H1 (cell line): ENCODE measurements around the gene CACNA1C. TPM values are rescaled to one million over a fixed set of nuclear protein-coding genes. Genes with fewer than 3 reads are reported as not detected.

Experiments
- CTCF ChIA-PET: fragments of 300-600 bp; sonication (Branson Sonifier 250); formaldehyde crosslinking; loops from one replicate; lab custom pipeline; 2021; ENCODE audit not compliant: partially characterized antibody; lab: Charles Lee
- POLR2A ChIA-PET: fragments of 300-600 bp; sonication (Branson Sonifier 250); formaldehyde crosslinking; loops from one replicate; lab custom pipeline; 2021; ENCODE audit warnings: inconsistent platforms; ENCODE audit not compliant: partially characterized antibody; lab: Charles Lee
- DNase-seq, 2 experiments: peaks; one replicate each; pipeline versions ENCODE4 v3.0.0 to v3.0.0-alpha.2; 2010 to 2022; ENCODE audit warnings: low spot score in 2 of 2, low read depth in 1 of 2, mixed read lengths in 1 of 2
- FAIRE-seq: peaks from 2 replicates; lab custom pipeline; 2011; peaks lifted over from hg19 to GRCh38; lab: Jason Lieb, UNC
- H2AFZ ChIP-seq: 2 replicates; pipeline ENCODE4 v1.8.1; 2012; ENCODE audit warnings: low read length, inconsistent platforms
- H2AK5ac ChIP-seq: 2 replicates; pipeline ENCODE4 v1.6.1; 2013; ENCODE audit warnings: low read depth, low read length
- H2BK120ac ChIP-seq: replicated peaks from 2 replicates; pipeline ENCODE3; 2013; ENCODE audit warnings: low read depth, low read length, inconsistent platforms
- H2BK12ac ChIP-seq: 2 replicates; pipeline ENCODE4 v1.6.1; 2013; ENCODE audit warnings: low read depth, low read length
- H2BK15ac ChIP-seq: 2 replicates; pipeline ENCODE4 v1.6.1; 2013; ENCODE audit warnings: low read length
- H2BK20ac ChIP-seq: 2 replicates; pipeline ENCODE4 v1.6.1; 2013; ENCODE audit warnings: low read length
- H2BK5ac ChIP-seq: 2 replicates; pipeline ENCODE4 v1.6.1; 2013; ENCODE audit warnings: low read depth, low read length
- H3K14ac ChIP-seq: 2 replicates; pipeline ENCODE4 v1.6.1; 2013; ENCODE audit warnings: inconsistent platforms; ENCODE audit not compliant: insufficient read length
- H3K18ac ChIP-seq: 2 replicates; pipeline ENCODE4 v1.6.1; 2013; ENCODE audit warnings: low read length; ENCODE audit errors: extremely low read depth
- H3K23ac ChIP-seq: 2 replicates; pipeline ENCODE4 v1.6.1; 2013; ENCODE audit warnings: inconsistent platforms; ENCODE audit not compliant: insufficient read length
- H3K23me2 ChIP-seq: 2 replicates; pipeline ENCODE4 v1.6.1; 2013; ENCODE audit warnings: low read depth, low read length
- H3K27ac ChIP-seq: 2 replicates; pipeline ENCODE4 v1.6.1; 2011; ENCODE audit warnings: low read depth, low read length, inconsistent platforms
- H3K27me3 ChIP-seq, 4 experiments: replicated peaks in 1 of 4; 1 replicate in 1 of 4; 2 replicates in 3 of 4; pipeline versions ENCODE4 v1.6.1 to v1.8.1; 2011 to 2013; ENCODE audit warnings: low read length in 3 of 4, mild to moderate bottlenecking in 3 of 4, inconsistent platforms in 2 of 4, mixed read lengths in 2 of 4, moderate library complexity in 1 of 4; ENCODE audit not compliant: control insufficient read depth in 3 of 4, insufficient read depth in 3 of 4; ENCODE audit errors: extremely low read depth in 1 of 4
- H3K36me3 ChIP-seq, 4 experiments: 2 replicates each; pipeline versions ENCODE4 v1.6.1 to v1.8.1; 2011 to 2013; ENCODE audit warnings: mild to moderate bottlenecking in 4 of 4, low read length in 3 of 4, moderate library complexity in 2 of 4, control low read depth in 1 of 4, inconsistent platforms in 1 of 4; ENCODE audit not compliant: insufficient read depth in 4 of 4, control insufficient read depth in 2 of 4
- H3K4ac ChIP-seq: replicated peaks from 2 replicates; pipeline ENCODE3; 2013; ENCODE audit warnings: low read length, low read depth, mixed read lengths, inconsistent platforms; ENCODE audit not compliant: insufficient read length
- H3K4me1 ChIP-seq, 4 experiments: replicated peaks in 1 of 4; 1 replicate in 1 of 4; 2 replicates in 3 of 4; pipeline versions ENCODE4 v1.6.1 to v1.8.1; 2011 to 2013; ENCODE audit warnings: low read length in 3 of 4, inconsistent platforms in 2 of 4, mixed read lengths in 1 of 4; ENCODE audit not compliant: insufficient read depth in 4 of 4, control insufficient read depth in 3 of 4
- H3K4me2 ChIP-seq, 2 experiments: 2 replicates each; pipeline versions ENCODE4 v1.6.1 to v1.8.1; 2011 to 2013; ENCODE audit warnings: low read depth in 2 of 2, low read length in 2 of 2, control low read depth in 1 of 2, inconsistent platforms in 1 of 2, mild to moderate bottlenecking in 1 of 2; ENCODE audit not compliant: insufficient read depth in 1 of 2
- H3K4me3 ChIP-seq, 4 experiments: fragments of 200-600, 300-600 bp in 1 of 4; sonication (generic), shearing (Covaris generic), sonication (Bioruptor Twin) in 1 of 4; 2 replicates each; pipeline versions ENCODE4 v1.5.1 to v1.8.1; 2011 to 2016; ENCODE audit warnings: low read length in 4 of 4, low read depth in 3 of 4, control low read depth in 2 of 4, inconsistent platforms in 2 of 4, mild to moderate bottlenecking in 2 of 4, mixed read lengths in 1 of 4, moderate library complexity in 1 of 4; ENCODE audit not compliant: insufficient read depth in 2 of 4; ENCODE audit errors: extremely low read depth in 1 of 4
- H3K56ac ChIP-seq: replicated peaks from 2 replicates; pipeline ENCODE3; 2013; ENCODE audit warnings: low read depth, mild to moderate bottlenecking, mixed read lengths, low read length, inconsistent platforms; ENCODE audit not compliant: insufficient read length
- H3K79me1 ChIP-seq: 2 replicates; pipeline ENCODE4 v1.6.1; 2013; ENCODE audit warnings: low read depth, low read length, control low read depth
- H3K79me2 ChIP-seq, 2 experiments: 2 replicates each; pipeline versions ENCODE4 v1.6.1 to v1.8.1; 2012 to 2013; ENCODE audit warnings: low read length in 2 of 2, mild to moderate bottlenecking in 2 of 2, inconsistent platforms in 1 of 2; ENCODE audit not compliant: insufficient read depth in 2 of 2, control insufficient read depth in 1 of 2
- H3K9ac ChIP-seq, 4 experiments: replicated peaks in 1 of 4; 1 replicate in 1 of 4; 2 replicates in 3 of 4; pipeline versions ENCODE4 v1.6.1 to v1.8.1; 2011 to 2013; ENCODE audit warnings: low read depth in 3 of 4, low read length in 3 of 4, control low read depth in 2 of 4, mild to moderate bottlenecking in 2 of 4, moderate library complexity in 2 of 4, inconsistent platforms in 1 of 4; ENCODE audit errors: extremely low read depth in 1 of 4
- H3K9me3 ChIP-seq, 2 experiments: 2 replicates each; pipeline versions ENCODE4 v1.6.1 to v1.8.1; 2012 to 2013; ENCODE audit warnings: mild to moderate bottlenecking in 2 of 2, moderate library complexity in 2 of 2, control low read depth in 1 of 2, inconsistent platforms in 1 of 2, low read depth in 1 of 2, low read length in 1 of 2, mixed read lengths in 1 of 2; ENCODE audit not compliant: insufficient read depth in 2 of 2
- H4K20me1 ChIP-seq, 2 experiments: replicated peaks in 1 of 2; 2 replicates each; pipeline versions ENCODE3 to v1.8.1; 2011 to 2013; ENCODE audit warnings: inconsistent platforms in 2 of 2, low read length in 2 of 2, mild to moderate bottlenecking in 1 of 2; ENCODE audit not compliant: insufficient read depth in 2 of 2, control insufficient read depth in 1 of 2
- H4K5ac ChIP-seq: 2 replicates; pipeline ENCODE4 v1.6.1; 2013; ENCODE audit warnings: low read length, low read depth, mixed read lengths, inconsistent platforms; ENCODE audit not compliant: insufficient read length
- H4K8ac ChIP-seq: 2 replicates; pipeline ENCODE4 v1.8.0; 2013; ENCODE audit warnings: mild to moderate bottlenecking, moderate library complexity, low read length, inconsistent platforms; ENCODE audit not compliant: insufficient read depth; ENCODE audit errors: extremely low read depth
- H4K91ac ChIP-seq: replicated peaks from 2 replicates; pipeline ENCODE3; 2013; ENCODE audit warnings: low read length, mixed read lengths, inconsistent platforms; ENCODE audit not compliant: insufficient read length
- ASH2L ChIP-seq: fragments of 200-600, 300-600 bp; sonication (generic); IDR thresholded peaks from one replicate; pipeline ENCODE4 v1.7.1; 2017; ENCODE audit warnings: low read length
- CREB1 ChIP-seq: IDR thresholded peaks from 2 replicates; pipeline ENCODE4 v1.6.1; 2012; ENCODE audit warnings: inconsistent platforms
- JUND ChIP-seq: IDR thresholded peaks from 2 replicates; pipeline ENCODE4 v1.6.1; 2011; ENCODE audit warnings: mild to moderate bottlenecking, improper control_type of control experiment, low read length
- NRF1 ChIP-seq: IDR thresholded peaks from 2 replicates; pipeline ENCODE4 v1.6.1; 2011; ENCODE audit warnings: mild to moderate bottlenecking, low read depth, low read length, improper control_type of control experiment
- PHF8 ChIP-seq: fragments of 200-600 bp; sonication (generic); conservative IDR thresholded peaks from 2 replicates; pipeline ENCODE4 v1.7.1; 2012; ENCODE audit warnings: low read depth, mild to moderate bottlenecking, inconsistent platforms, low read length, moderate library complexity
- RFX5 ChIP-seq: IDR thresholded peaks from 2 replicates; pipeline ENCODE4 v1.6.1; 2011; ENCODE audit warnings: low read depth, low read length, improper control_type of control experiment, borderline replicate concordance
- WGBS, 2 experiments: shearing (Covaris generic) in 1 of 2; methylation state at CpG; one replicate each; pipeline versions ENCODE4 v1.1.6 to v1.1.7; 2013 to 2015; ENCODE audit warnings: low lambda C conversion rate in 2 of 2, mixed read lengths in 2 of 2, inconsistent platforms in 1 of 2, low coverage in 1 of 2, missing lambda C conversion rate in 1 of 2; ENCODE audit not compliant: insufficient replicate concordance in 2 of 2, insufficient coverage in 1 of 2, insufficient read length in 1 of 2; ENCODE audit errors: extremely low coverage in 1 of 2, missing lambda C conversion rate in 1 of 2; 5-methylcytosine and 5-hydroxymethylcytosine counted together
- polyA plus RNA-seq, 7 experiments: library from polyadenylated mRNA; depleted of rRNA in 3 of 7; stranded (reverse) in 5 of 7; unstranded in 2 of 7; fragments of >200 nt in 5 of 7; fragments of 200-250 nt in 2 of 7; gene quantifications; 1 replicate in 5 of 7; 2 replicates in 1 of 7; 4 replicates in 1 of 7; pipeline versions ENCODE4 v1.2.1 to v1.2.3, GENCODE V29; 2011 to 2013; ENCODE audit warnings: missing spikeins in 2 of 7, mixed read lengths in 2 of 7
- total RNA-seq: library from RNA; stranded (reverse); fragmentation: NEBNext Ultra II Directional; extraction: Animal tissue kit (Norgen Biotek cat#: 25700); gene quantifications from 2 replicates; pipeline ENCODE4 v1.2.1, GENCODE V29; 2021

CACNA1C gene
- total and polyA plus RNA-seq, 2 of the 8 experiments (the other 6 are each of a cell fraction or from before 2014, with no cell fraction given): 1.3 TPM

- no peaks in the 10 kb centered on the region for H3K79me2 ChIP-seq
Measured at GRCh38 chr12:2234091-2234490, 181.3 kb downstream of the CACNA1C start.

More at GRCh38 chr12:2234091-2234490, 181.3 kb downstream of the CACNA1C start:
- Histone ChIP-seq H2AFZ (no peak overlapping the region), H3K9ac (no peak overlapping the region), H3K4me3 (no peak overlapping the region), H3K27ac (no peak overlapping the region), H4K5ac (no peak overlapping the region), H2BK120ac (no peak overlapping the region), H3K4ac (no peak overlapping the region), H4K91ac (no peak overlapping the region), H3K18ac (no peak overlapping the region), H3K79me1 (no peaks in the 10 kb centered on the region), H2AK5ac (no peak overlapping the region), H3K36me3 (no peaks in the 10 kb centered on the region), H2BK20ac (no peak overlapping the region), H2BK15ac (no peak overlapping the region), H3K23ac (no peak overlapping the region), H4K8ac (no peak overlapping the region), H3K9me3 (0 out of 4 replicates have a peak, but pooled peaks cover 0 to 2% of the 10 kb centered on the region in 2 experiments), H3K23me2 (no peaks in the 10 kb centered on the region)
- POLR2A ChIA-PET: no interaction called here
- CTCF ChIA-PET: interaction anchor here (0.8 to 1.5 kb wide), 4 partner anchors 55 to 176 kb away, joined by 3 to 5 read pairs (median 4); no protein-coding TSS in a partner anchor
- no peak for FAIRE-seq
- no peak for TF ChIP-seq NRF1
- no peak for TF ChIP-seq PHF8
- no peak for TF ChIP-seq CREB1
- no peak for TF ChIP-seq RFX5
- no peak for TF ChIP-seq JUND
- no peak for TF ChIP-seq ASH2L
- TF ChIP-seq, all 59 proteins: peak for 0
- H3K27me3 ChIP-seq: no peaks in the 10 kb centered on the region
- peaks cover 0 to 2% of the 10 kb centered on the region in 2 experiments for H4K20me1 ChIP-seq
- no peak overlapping the region for H3K4me2 ChIP-seq
- no peak overlapping the region for H2BK12ac ChIP-seq
- WGBS, 2 experiments: 87% methylated on average over 6 of the region's 6 CpGs; no CpG with 5 or more reads in 1 of the 2 experiments
- DNase-seq: no peak
- H3K14ac ChIP-seq: no peak overlapping the region
- no peak overlapping the region for H2BK5ac ChIP-seq
- no peak overlapping the region for H3K56ac ChIP-seq
- H3K4me1 ChIP-seq: peaks cover 0 to 2% (median 0%) of the 10 kb centered on the region in 4 experiments; a peak in 1 of 7 replicates
